ENCODE results near the gene ZNF124. TPM values are rescaled to one million over a fixed set of nuclear protein-coding genes. Genes with fewer than 3 reads are reported as not detected.

ZNF124 gene
- total and polyA plus RNA-seq, 2 donors (not counting 1 experiment from before 2014, with no cell fraction given) = 5.0 to 23.8 TPM

DNA sequence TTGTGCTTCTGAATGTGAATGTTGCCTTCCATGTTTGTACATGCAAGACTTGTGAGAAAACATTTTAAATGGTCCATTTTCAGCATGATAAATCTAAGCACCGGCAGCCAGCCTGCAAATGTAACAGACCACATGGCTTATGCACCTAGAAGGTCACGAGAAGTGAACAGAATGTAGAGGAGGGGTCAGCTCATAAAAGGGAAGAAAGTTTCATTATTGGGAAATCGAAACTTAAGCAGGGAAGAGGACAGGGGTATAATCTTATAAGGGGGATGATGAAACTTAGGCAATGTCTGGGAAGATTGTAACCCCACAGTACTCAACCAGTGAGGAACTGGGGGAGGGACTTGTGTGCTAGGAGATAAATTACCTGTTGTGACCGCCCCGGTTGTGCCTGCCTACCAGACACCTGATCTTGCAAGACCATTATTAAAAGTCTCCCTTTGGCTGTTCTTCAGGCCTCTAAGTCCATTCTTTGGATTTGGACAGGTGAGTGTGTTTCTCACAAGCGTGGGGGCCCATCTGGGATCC lies 46.4 kb upstream of the ZNF124 start:
- intact Hi-C loops (cut with micrococcal nuclease) = no loop called here
- ChIA-PET CTCF (no interaction called here), POLR2A (no interaction called here)
- no peak overlapping the region for H3K4me2 ChIP-seq (replicated peaks; ENCODE audit: low read depth, low read length, poor library complexity, severe bottlenecking)
- Mint-ChIP-seq H3K4me1 (peaks cover 2% of the 10 kb centered on the region), H3K27me3 (peaks cover 9% of the 10 kb centered on the region), H3K27ac (no peak overlapping the region), H3K9me3 (ENCODE audit: insufficient read depth) (peaks cover 5% of the 10 kb centered on the region), H3K4me3 (no peak overlapping the region)
- WGBS (ENCODE audit: insufficient coverage) = 82% methylated on average over 2 of the region's 6 CpGs
- no peak for TF ChIP-seq EZH2 (IDR thresholded peaks at IDR 0.05; ENCODE audit: borderline replicate concordance, insufficient read depth, low read depth, low read length, poor library complexity, severe bottlenecking)
- TF ChIP-seq, protein P1, sequence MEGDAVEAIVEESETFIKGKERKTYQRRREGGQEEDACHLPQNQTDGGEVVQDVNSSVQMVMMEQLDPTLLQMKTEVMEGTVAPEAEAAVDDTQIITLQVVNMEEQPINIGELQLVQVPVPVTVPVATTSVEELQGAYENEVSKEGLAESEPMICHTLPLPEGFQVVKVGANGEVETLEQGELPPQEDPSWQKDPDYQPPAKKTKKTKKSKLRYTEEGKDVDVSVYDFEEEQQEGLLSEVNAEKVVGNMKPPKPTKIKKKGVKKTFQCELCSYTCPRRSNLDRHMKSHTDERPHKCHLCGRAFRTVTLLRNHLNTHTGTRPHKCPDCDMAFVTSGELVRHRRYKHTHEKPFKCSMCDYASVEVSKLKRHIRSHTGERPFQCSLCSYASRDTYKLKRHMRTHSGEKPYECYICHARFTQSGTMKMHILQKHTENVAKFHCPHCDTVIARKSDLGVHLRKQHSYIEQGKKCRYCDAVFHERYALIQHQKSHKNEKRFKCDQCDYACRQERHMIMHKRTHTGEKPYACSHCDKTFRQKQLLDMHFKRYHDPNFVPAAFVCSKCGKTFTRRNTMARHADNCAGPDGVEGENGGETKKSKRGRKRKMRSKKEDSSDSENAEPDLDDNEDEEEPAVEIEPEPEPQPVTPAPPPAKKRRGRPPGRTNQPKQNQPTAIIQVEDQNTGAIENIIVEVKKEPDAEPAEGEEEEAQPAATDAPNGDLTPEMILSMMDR (IDR thresholded peaks at IDR 0.05) = no peak
- no peak overlapping the region for H3K9ac ChIP-seq (ENCODE audit: low read length)
- DNase-seq = no peak
- no peaks in the 10 kb centered on the region for H3K4me1 ChIP-seq (ENCODE audit: control insufficient read depth in 2 of 2, insufficient read depth in 2 of 2, low read length in 2 of 2)
- ATAC-seq (ENCODE audit: low read depth) = no peak
- H3K27me3 ChIP-seq (replicated peaks in 1 of 4; ENCODE audit: control extremely low read depth in 1 of 4, control insufficient read depth in 3 of 4, insufficient read depth in 4 of 4, low read length in 3 of 4) = peaks cover 0 to 9% (median 4%) of the 10 kb centered on the region in 4 experiments
- H3K27ac ChIP-seq (ENCODE audit: low read length in 2 of 2) = no peak overlapping the region
- no peaks in the 10 kb centered on the region for H3K36me3 ChIP-seq (replicated peaks in 1 of 2; ENCODE audit: control extremely low read depth in 1 of 2, control insufficient read depth in 1 of 2, extremely low read depth in 1 of 2, insufficient read depth in 2 of 2, low read length in 1 of 2)
- H3K79me2 ChIP-seq (ENCODE audit: control insufficient read depth, insufficient read depth, low read length) = no peaks in the 10 kb centered on the region
- H4K20me1 ChIP-seq (ENCODE audit: control insufficient read depth, insufficient read depth, low read length, poor library complexity, severe bottlenecking) = no peaks in the 10 kb centered on the region
- H3K9me3 ChIP-seq (ENCODE audit: control extremely low read depth in 1 of 3, control insufficient read depth in 2 of 3, insufficient read depth in 1 of 3, low read length in 2 of 3) = peaks cover 0 to 1% (median 0%) of the 10 kb centered on the region in 3 donors
- H2AFZ ChIP-seq (ENCODE audit: insufficient read depth, low read depth, low read length, poor library complexity, severe bottlenecking) = no peak overlapping the region
- H3K4me3 ChIP-seq (ENCODE audit: control extremely low read depth in 1 of 5, extremely low read depth in 1 of 5, insufficient read depth in 1 of 5, low read depth in 2 of 5, low read length in 4 of 5) = no peak overlapping the region

DNA sequence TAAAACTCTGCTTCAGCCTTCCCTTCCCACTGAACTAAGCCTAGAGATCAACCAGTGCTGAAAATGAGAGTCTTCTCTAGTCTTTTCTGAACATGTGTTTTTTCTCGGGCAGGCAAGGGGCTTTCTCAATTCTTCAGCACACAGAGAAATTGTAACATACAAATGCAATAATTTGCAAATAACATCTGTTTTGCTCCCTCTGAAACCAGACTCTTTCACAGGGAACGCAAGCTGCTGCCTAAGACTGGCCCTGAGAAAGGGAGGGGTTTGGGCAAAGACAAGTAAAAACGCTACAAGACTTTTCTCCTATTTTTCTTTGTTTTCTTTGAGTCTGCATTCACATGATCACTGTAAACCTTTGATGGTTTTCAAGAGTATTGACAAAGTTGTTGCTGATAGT lies 44.4 kb upstream of the ZNF124 start:
- H3K27ac ChIP-seq (ENCODE audit: low read length in 2 of 2) = no peak overlapping the region
- Mint-ChIP-seq H3K27me3 (peaks cover 6% of the 10 kb centered on the region), H3K4me1 (peaks cover 19% of the 10 kb centered on the region), H3K9me3 (ENCODE audit: insufficient read depth) (no peaks in the 10 kb centered on the region), H3K4me3 (no peak overlapping the region), H3K27ac (no peak overlapping the region)
- H3K9ac ChIP-seq (ENCODE audit: low read length) = no peak overlapping the region
- H3K4me2 ChIP-seq (replicated peaks; ENCODE audit: low read depth, low read length, poor library complexity, severe bottlenecking) = no peak overlapping the region
- CTCF ChIA-PET = no interaction called here
- H2AFZ ChIP-seq (ENCODE audit: insufficient read depth, low read depth, low read length, poor library complexity, severe bottlenecking) = no peak overlapping the region
- 100% methylated on average over 2 of the region's 3 CpGs for WGBS (ENCODE audit: insufficient coverage)
- H3K27me3 ChIP-seq (replicated peaks in 1 of 4; ENCODE audit: control extremely low read depth in 1 of 4, control insufficient read depth in 3 of 4, insufficient read depth in 4 of 4, low read length in 3 of 4) = peaks cover 0 to 4% (median 2%) of the 10 kb centered on the region in 4 experiments
- no peak overlapping the region for H3K4me3 ChIP-seq (ENCODE audit: control extremely low read depth in 1 of 5, extremely low read depth in 1 of 5, insufficient read depth in 1 of 5, low read depth in 2 of 5, low read length in 4 of 5)
- H3K79me2 ChIP-seq (ENCODE audit: control insufficient read depth, insufficient read depth, low read length) = no peaks in the 10 kb centered on the region
- H3K4me1 ChIP-seq (ENCODE audit: control insufficient read depth in 2 of 2, insufficient read depth in 2 of 2, low read length in 2 of 2) = peaks cover 14% of the 10 kb centered on the region in 2 donors
- no peaks in the 10 kb centered on the region for H4K20me1 ChIP-seq (ENCODE audit: control insufficient read depth, insufficient read depth, low read length, poor library complexity, severe bottlenecking)
- H3K36me3 ChIP-seq (replicated peaks in 1 of 2; ENCODE audit: control extremely low read depth in 1 of 2, control insufficient read depth in 1 of 2, extremely low read depth in 1 of 2, insufficient read depth in 2 of 2, low read length in 1 of 2) = no peaks in the 10 kb centered on the region
- DNase-seq = no peak
- ATAC-seq (ENCODE audit: low read depth) = no peak
- intact Hi-C loops (cut with micrococcal nuclease) = no loop called here
- POLR2A ChIA-PET = interaction anchor here (0.6 kb wide), 1 partner anchor 93 kb away, joined by 3 read pairs; no protein-coding TSS in a partner anchor
- TF ChIP-seq EZH2 (IDR thresholded peaks at IDR 0.05; ENCODE audit: borderline replicate concordance, insufficient read depth, low read depth, low read length, poor library complexity, severe bottlenecking) = no peak
- TF ChIP-seq, protein P1 (IDR thresholded peaks at IDR 0.05) = no peak
- H3K9me3 ChIP-seq (ENCODE audit: control extremely low read depth in 1 of 3, control insufficient read depth in 2 of 3, insufficient read depth in 1 of 3, low read length in 2 of 3) = no peaks in the 10 kb centered on the region

All from B cell (primary cell).